HepG2 (cell line): ENCODE results near the gene ZNF112. TPM values are rescaled to one million over a fixed set of nuclear protein-coding genes. Genes with fewer than 3 reads are reported as not detected.

ENCODE experiments used
- ARID3A ChIP-seq: IDR thresholded peaks from 2 replicates; pipeline ENCODE4 v1.6.1; 2012; ENCODE audit warnings: low read depth, low read length, improper control_type of control experiment
- CBX1 ChIP-seq: IDR thresholded peaks from one replicate; pipeline ENCODE4 v1.6.1; 2016; ENCODE audit warnings: antibody characterized with exemption, low read depth
- KLF16 ChIP-seq, 2 experiments: sonication (generic) in 1 of 2; formaldehyde crosslinking in 1 of 2; IDR thresholded peaks; 2 replicates each; pipeline versions ENCODE4 v1.6.1 to v1.8.0; 2016 to 2023; ENCODE audit warnings: missing genetic modification reagents in 2 of 2, missing compliant biosample characterization in 1 of 2
- MAFG ChIP-seq: sonication (generic); formaldehyde crosslinking; IDR thresholded peaks from 2 replicates; pipeline ENCODE4 v1.5.1; 2020; ENCODE audit warnings: mild to moderate bottlenecking, missing genetic modification reagents
- MED1 ChIP-seq: sonication (generic); formaldehyde crosslinking; IDR thresholded peaks from 2 replicates; pipeline ENCODE4 v1.4.0; 2020; ENCODE audit warnings: missing genetic modification reagents
- NFE2 ChIP-seq: sonication (generic); formaldehyde crosslinking; IDR thresholded peaks from 2 replicates; pipeline ENCODE4 v1.4.0; 2020; ENCODE audit warnings: missing genetic modification reagents
- POLR2A ChIP-seq, 2 experiments: IDR thresholded peaks; 2 replicates each; pipeline ENCODE4 v1.6.1; 2011; ENCODE audit warnings: low read depth in 2 of 2, low read length in 2 of 2, mild to moderate bottlenecking in 1 of 2, moderate library complexity in 1 of 2; ENCODE audit not compliant: insufficient read depth in 1 of 2
- RELA ChIP-seq: sonication (generic); formaldehyde crosslinking; IDR thresholded peaks from 2 replicates; pipeline ENCODE4 v1.4.0; 2020; ENCODE audit warnings: missing genetic modification reagents
- REPIN1 ChIP-seq: sonication (generic); formaldehyde crosslinking; IDR thresholded peaks from 2 replicates; pipeline ENCODE4 v1.8.0; 2022; ENCODE audit warnings: missing genetic modification reagents, low read depth, mild to moderate bottlenecking, borderline replicate concordance
- SAP130 ChIP-seq: IDR thresholded peaks from 2 replicates; pipeline ENCODE4 v1.6.1; 2016; ENCODE audit warnings: low read depth
- ZBTB40 ChIP-seq, 2 experiments: fragments of 450-650 bp in 1 of 2; sonication (generic) in 1 of 2; formaldehyde crosslinking in 1 of 2; IDR thresholded peaks; 2 replicates each; pipeline versions ENCODE4 v1.6.1 to v1.8.0; 2016 to 2022; ENCODE audit warnings: antibody characterized with exemption in 1 of 2, mild to moderate bottlenecking in 1 of 2, missing genetic modification reagents in 1 of 2
- ZBTB7A ChIP-seq: sonication (generic); formaldehyde crosslinking; IDR thresholded peaks from 2 replicates; pipeline ENCODE4 v1.8.0; 2022; ENCODE audit warnings: mild to moderate bottlenecking, missing genetic modification reagents
- ZNF20 ChIP-seq: sonication (generic); formaldehyde crosslinking; IDR thresholded peaks from 2 replicates; pipeline ENCODE4 v1.4.0; 2020; ENCODE audit warnings: mild to moderate bottlenecking, moderate library complexity, missing genetic modification reagents
- ZNF383 ChIP-seq: sonication (generic); formaldehyde crosslinking; IDR thresholded peaks from 2 replicates; pipeline ENCODE4 v1.4.0; 2020; ENCODE audit warnings: missing genetic modification reagents, mild to moderate bottlenecking, borderline replicate concordance
- ZNF484 ChIP-seq: sonication (generic); formaldehyde crosslinking; IDR thresholded peaks from 2 replicates; pipeline ENCODE4 v1.5.1; 2020; ENCODE audit warnings: mild to moderate bottlenecking, low read depth, missing genetic modification reagents, borderline replicate concordance
- polyA plus RNA-seq, 8 experiments: library from polyadenylated mRNA; depleted of rRNA in 3 of 8; stranded (reverse) in 7 of 8; unstranded in 1 of 8; fragments of >200 nt; fragmentation: Illumina TruSeq in 4 of 8; extraction: Trizol in 4 of 8; gene quantifications; 2 replicates each; pipeline versions ENCODE4 v1.2.1 to v1.2.3, GENCODE V29; 2011 to 2016; ENCODE audit warnings: low read depth in 4 of 8, missing spikeins in 1 of 8, mixed read lengths in 1 of 8; ENCODE audit not compliant: insufficient read depth in 1 of 8
- total RNA-seq, 5 experiments: library from RNA; depleted of rRNA; stranded (reverse); fragments of >200 nt; fragmentation: Illumina TruSeq; extraction: Trizol; gene quantifications; 2 replicates each; pipeline ENCODE4 v1.2.3, GENCODE V29; 2016; ENCODE audit warnings: low read depth in 1 of 5
- TF ChIP-seq, protein P1 (sequence below): sonication (generic); formaldehyde crosslinking; IDR thresholded peaks from 2 replicates; pipeline ENCODE4 v1.4.0; 2020; ENCODE audit warnings: low read depth, mild to moderate bottlenecking, missing genetic modification reagents
- TF ChIP-seq, protein P2 (sequence below): IDR thresholded peaks from 2 replicates; pipeline ENCODE4 v1.6.1; 2016; ENCODE audit warnings: mild to moderate bottlenecking, missing biosample characterization, missing genetic modification reagents

ZNF112 gene
- total and polyA plus RNA-seq, 2 of the 13 experiments (the other 11 are each of a cell fraction or from before 2014, with no cell fraction given), result 1.8 to 3.6 TPM

- TF ChIP-seq RELA (CRISPR knock-in tag) (no peak), POLR2A (IDR thresholded peaks at IDR 0.05; ENCODE audit: insufficient read depth in 1 of 2, low read depth in 2 of 2, low read length in 2 of 2) (peak; percentile 61 to 79), ARID3A (no peak), ZBTB40 (IDR thresholded peaks at IDR 0.05) (peak; percentile 41; the same call in 1 of the 2 replicates), ZBTB40 (CRISPR knock-in tag; IDR thresholded peaks at IDR 0.05) (peak; percentile 45; the same call in 1 of the 2 replicates), NFE2 (CRISPR knock-in tag) (no peak), KLF16 (CRISPR knock-in tag; IDR thresholded peaks at IDR 0.05) (peak in 1 of 2 experiments; percentile 48; a peak in 1 of 4 replicates), ZNF20 (CRISPR knock-in tag) (no peak), SAP130 (CRISPR knock-in tag) (peak; percentile 89), MED1 (CRISPR knock-in tag) (peak; percentile 33; the same call in 1 of the 2 replicates), MAFG (no peak), REPIN1 (CRISPR knock-in tag) (no peak), CBX1 (peak; percentile 72), ZBTB7A (CRISPR knock-in tag) (0 out of 2 replicates have a peak, but pooled peaks have one; percentile 51), ZNF484 (no peak), ZNF383 (no peak)
- TF ChIP-seq, protein P1, sequence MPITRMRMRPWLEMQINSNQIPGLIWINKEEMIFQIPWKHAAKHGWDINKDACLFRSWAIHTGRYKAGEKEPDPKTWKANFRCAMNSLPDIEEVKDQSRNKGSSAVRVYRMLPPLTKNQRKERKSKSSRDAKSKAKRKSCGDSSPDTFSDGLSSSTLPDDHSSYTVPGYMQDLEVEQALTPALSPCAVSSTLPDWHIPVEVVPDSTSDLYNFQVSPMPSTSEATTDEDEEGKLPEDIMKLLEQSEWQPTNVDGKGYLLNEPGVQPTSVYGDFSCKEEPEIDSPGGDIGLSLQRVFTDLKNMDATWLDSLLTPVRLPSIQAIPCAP (CRISPR knock-in tag), result no peak
- TF ChIP-seq, protein P2, sequence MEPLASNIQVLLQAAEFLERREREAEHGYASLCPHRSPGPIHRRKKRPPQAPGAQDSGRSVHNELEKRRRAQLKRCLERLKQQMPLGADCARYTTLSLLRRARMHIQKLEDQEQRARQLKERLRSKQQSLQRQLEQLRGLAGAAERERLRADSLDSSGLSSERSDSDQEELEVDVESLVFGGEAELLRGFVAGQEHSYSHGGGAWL (CRISPR knock-in tag), result no peak
These were observed at the start of gene ZNF112 (continued) for GRCh38 chr19:44356383-44357111.
